Vagina (tissue), 2 donors: ENCODE results near the gene PAX9. TPM values are rescaled to one million over a fixed set of nuclear protein-coding genes. Genes with fewer than 3 reads are reported as not detected.

Source experiments
- DNase-seq, 2 donors: peaks; one replicate each; pipeline ENCODE4 v3.0.0-alpha.2; 2017; ENCODE audit errors: extremely low spot score in 2 of 2
- H3K27ac ChIP-seq: fragments of 200-600 bp; sonication (generic); one replicate; pipeline ENCODE4 v1.5.1; 2019
- H3K27me3 ChIP-seq: fragments of 200-600 bp; sonication (generic); one replicate; pipeline ENCODE4 v1.5.1; 2019
- H3K36me3 ChIP-seq, 2 donors: fragments of 200-600 bp; sonication (generic); one replicate each; pipeline ENCODE4 v1.5.1; 2017 to 2019
- H3K4me1 ChIP-seq: fragments of 200-600 bp; sonication (generic); one replicate; pipeline ENCODE4 v1.5.1; 2019
- H3K4me3 ChIP-seq, 2 donors: fragments of 200-600 bp; sonication (generic); 1 replicate in 1 of 2; 2 replicates in 1 of 2; pipeline ENCODE4 v1.5.1; 2016 to 2019
- H3K9me3 ChIP-seq: fragments of 200-600 bp; sonication (generic); one replicate; pipeline ENCODE4 v1.5.1; 2019
- CTCF ChIP-seq, 3 experiments: fragments of 450-650 bp in 2 of 3; fragments of 200-600 bp in 1 of 3; sonication (generic) in 1 of 3; IDR thresholded peaks; one replicate each; pipeline ENCODE4 v1.5.1; 2017 to 2019; ENCODE audit warnings: antibody characterized with exemption in 3 of 3, mild to moderate bottlenecking in 2 of 3, moderate library complexity in 2 of 3
- POLR2A ChIP-seq, 2 donors: fragments of 450-650 bp; IDR thresholded peaks; one replicate each; pipeline ENCODE4 v1.6.1; 2017; ENCODE audit warnings: antibody characterized with exemption in 2 of 2, mild to moderate bottlenecking in 2 of 2, moderate library complexity in 2 of 2
- POLR2AphosphoS5 ChIP-seq, 2 donors: sonication (generic); formaldehyde crosslinking; IDR thresholded peaks; one replicate each; pipeline ENCODE4 v1.9.0; 2017; ENCODE audit warnings: antibody characterized with exemption in 2 of 2, mild to moderate bottlenecking in 2 of 2, low read depth in 1 of 2; ENCODE audit not compliant: insufficient read depth in 1 of 2
- intact Hi-C: fragments of 100-400 bp; cut with DNase I; formaldehyde crosslinking; loops from one replicate; pipeline ENCODE4 v1.15.1; 2023
- total RNA-seq: library from RNA; depleted of rRNA; stranded (reverse); fragments of >200 nt; gene quantifications from one replicate; pipeline ENCODE4 v1.2.3, GENCODE V29; 2016

Gene PAX9
- total RNA-seq, 1 donor from 2014 or later = 1.5 TPM

DNA sequence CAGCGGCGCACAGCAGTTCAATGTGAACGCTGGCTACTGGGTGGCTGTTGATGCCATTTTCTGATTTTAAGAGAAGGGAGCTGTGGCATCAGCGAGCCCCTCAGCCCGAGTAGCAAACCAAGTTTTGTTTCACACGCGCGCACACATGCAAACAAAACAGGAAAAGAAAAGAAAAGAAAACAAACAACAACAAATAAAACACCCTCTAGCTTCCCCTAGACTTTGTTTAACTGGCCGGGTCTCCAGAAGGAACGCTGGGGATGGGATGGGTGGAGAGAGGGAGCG is 540 bp downstream of the PAX9 start:
- H3K9me3 ChIP-seq = no peaks in the 10 kb centered on the region
- H3K4me3 ChIP-seq = peak overlapping the region; percentile 37 to 38
- TF ChIP-seq POLR2AphosphoS5 (IDR thresholded peaks at IDR 0.05; ENCODE audit: insufficient read depth in 1 of 2, low read depth in 1 of 2) (no peak), POLR2A (IDR thresholded peaks at IDR 0.05) (no peak), CTCF (IDR thresholded peaks at IDR 0.05) (no peak)
- peak overlapping the region; percentile 7 for H3K27ac ChIP-seq
- no peaks in the 10 kb centered on the region for H3K36me3 ChIP-seq
- H3K4me1 ChIP-seq = peaks cover 50% of the 10 kb centered on the region
- peaks cover 40% of the 10 kb centered on the region for H3K27me3 ChIP-seq
- intact Hi-C loops = no loop called here
- no peak for DNase-seq

- Histone ChIP-seq H3K27me3 (peaks cover 40% of the 10 kb centered on the region), H3K9me3 (no peaks in the 10 kb centered on the region), H3K4me1 (peaks cover 44% of the 10 kb centered on the region), H3K4me3 (peak overlapping the region; percentile 37 to 38), H3K27ac (peak overlapping the region; percentile 7), H3K36me3 (no peaks in the 10 kb centered on the region)
- TF ChIP-seq POLR2A (IDR thresholded peaks at IDR 0.05) (no peak), CTCF (IDR thresholded peaks at IDR 0.05) (no peak), POLR2AphosphoS5 (IDR thresholded peaks at IDR 0.05; ENCODE audit: insufficient read depth in 1 of 2, low read depth in 1 of 2) (peak in 1 of 2 donors; percentile 5)
- no peak for DNase-seq
- intact Hi-C loops = no loop called here
Observed at GRCh38 chr14:36662543-36663403, 1.1 kb downstream of the PAX9 start.

- intact Hi-C loops = no loop called here
- Histone ChIP-seq H3K27me3 (peaks cover 32% of the 10 kb centered on the region), H3K4me3 (peak overlapping the region; percentile 37 to 38), H3K27ac (no peak overlapping the region), H3K4me1 (peaks cover 35% of the 10 kb centered on the region), H3K9me3 (no peaks in the 10 kb centered on the region), H3K36me3 (no peaks in the 10 kb centered on the region)
- no peak for DNase-seq
- TF ChIP-seq POLR2A (IDR thresholded peaks at IDR 0.05) = no peak
- no peak for TF ChIP-seq POLR2AphosphoS5 (IDR thresholded peaks at IDR 0.05; ENCODE audit: insufficient read depth in 1 of 2, low read depth in 1 of 2)
- no peak for TF ChIP-seq CTCF (IDR thresholded peaks at IDR 0.05)
Observed at GRCh38 chr14:36663404-36664321, 2.0 kb downstream of the PAX9 start.

DNA sequence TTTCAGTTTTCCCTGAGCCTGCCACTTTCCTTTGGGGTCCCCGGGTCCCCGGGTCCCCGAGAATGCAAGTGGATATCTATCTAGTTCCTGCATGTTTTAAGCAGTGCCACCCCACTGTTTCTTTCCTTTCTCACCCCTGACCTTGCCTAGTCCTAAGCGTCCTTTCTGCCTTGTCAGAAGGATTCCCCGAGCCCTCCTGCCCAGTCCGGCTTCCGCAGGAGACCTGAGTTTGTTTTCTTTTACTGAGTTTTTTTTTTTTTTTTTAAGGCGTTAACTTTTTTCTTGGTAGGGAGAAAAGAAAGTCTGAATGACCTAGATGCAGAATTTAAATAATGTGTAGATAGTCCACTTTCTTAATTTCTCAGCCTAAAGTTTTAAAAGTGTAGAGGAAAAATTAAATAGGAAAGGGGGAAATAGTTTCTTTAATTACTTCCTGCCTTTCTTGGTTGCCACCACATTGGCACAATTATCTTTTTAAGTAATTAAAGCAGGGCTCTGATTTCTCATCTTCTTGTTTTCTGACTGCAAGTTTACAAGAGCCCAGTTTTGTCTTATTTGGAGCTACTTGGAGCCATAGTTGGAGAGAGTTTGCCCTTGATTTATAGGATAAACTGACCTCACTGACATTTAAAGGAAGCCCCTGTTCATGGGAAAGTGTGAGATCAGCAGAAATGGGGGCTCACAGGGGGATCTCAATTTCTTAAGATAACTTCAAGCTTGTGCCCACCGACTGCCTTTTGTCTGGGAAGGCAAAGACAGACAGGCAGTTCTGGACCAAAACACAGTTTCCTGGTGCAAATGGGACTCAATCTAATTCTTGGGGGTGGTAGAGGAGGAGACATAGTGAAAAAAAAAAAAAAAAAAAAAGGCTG is 2.9 kb downstream of the PAX9 start:
- no peaks in the 10 kb centered on the region for H3K36me3 ChIP-seq
- H3K4me1 ChIP-seq = peaks cover 34% of the 10 kb centered on the region
- DNase-seq = no peak
- H3K27me3 ChIP-seq = peaks cover 28% of the 10 kb centered on the region
- H3K27ac ChIP-seq = no peak overlapping the region
- intact Hi-C loops = no loop called here
- H3K4me3 ChIP-seq = peak overlapping the region in 1 of 2 donors; percentile 37
- TF ChIP-seq POLR2AphosphoS5 (IDR thresholded peaks at IDR 0.05; ENCODE audit: insufficient read depth in 1 of 2, low read depth in 1 of 2) (no peak), POLR2A (IDR thresholded peaks at IDR 0.05) (no peak), CTCF (IDR thresholded peaks at IDR 0.05) (no peak)
- no peaks in the 10 kb centered on the region for H3K9me3 ChIP-seq
